Neutrophil (primary cell): ENCODE measurements around the gene DR1.

Experiments used
- H3K27ac ChIP-seq: fragments of 200-600 bp; sonication (generic); 2 replicates; pipeline ENCODE4 v1.5.1; 2016; ENCODE audit warnings: mild to moderate bottlenecking, moderate library complexity
- H3K27me3 ChIP-seq: fragments of 200-600 bp; sonication (generic); 2 replicates; pipeline ENCODE4 v1.6.0; 2016; ENCODE audit warnings: mild to moderate bottlenecking
- H3K36me3 ChIP-seq: fragments of 200-600 bp; sonication (generic); 2 replicates; pipeline ENCODE4 v1.5.1; 2017
- H3K4me1 ChIP-seq, 2 experiments: fragments of 200-600 bp in 1 of 2; sonication (generic) in 1 of 2; 1 replicate in 1 of 2; 2 replicates in 1 of 2; pipeline versions ENCODE4 v1.5.1 to v1.6.1; 2013 to 2016; ENCODE audit warnings: low read depth in 1 of 2, low read length in 1 of 2, mild to moderate bottlenecking in 1 of 2, moderate library complexity in 1 of 2; ENCODE audit not compliant: control insufficient read depth in 1 of 2, insufficient read depth in 1 of 2
- H3K4me3 ChIP-seq, 2 experiments: fragments of 200-600 bp in 1 of 2; sonication (generic) in 1 of 2; 1 replicate in 1 of 2; 2 replicates in 1 of 2; pipeline ENCODE4 v1.5.1; 2013 to 2016; ENCODE audit warnings: low read depth in 1 of 2, low read length in 1 of 2, mild to moderate bottlenecking in 1 of 2, moderate library complexity in 1 of 2
- H3K9me3 ChIP-seq: fragments of 200-600 bp; sonication (generic); 2 replicates; pipeline ENCODE4 v1.5.1; 2016
- TF ChIP-seq, protein P1 (sequence below): fragments of 200-600 bp; sonication (generic); IDR thresholded peaks from 2 replicates; pipeline ENCODE4 v1.5.1; 2016; ENCODE audit warnings: antibody characterized with exemption

Gene DR1

DNA sequence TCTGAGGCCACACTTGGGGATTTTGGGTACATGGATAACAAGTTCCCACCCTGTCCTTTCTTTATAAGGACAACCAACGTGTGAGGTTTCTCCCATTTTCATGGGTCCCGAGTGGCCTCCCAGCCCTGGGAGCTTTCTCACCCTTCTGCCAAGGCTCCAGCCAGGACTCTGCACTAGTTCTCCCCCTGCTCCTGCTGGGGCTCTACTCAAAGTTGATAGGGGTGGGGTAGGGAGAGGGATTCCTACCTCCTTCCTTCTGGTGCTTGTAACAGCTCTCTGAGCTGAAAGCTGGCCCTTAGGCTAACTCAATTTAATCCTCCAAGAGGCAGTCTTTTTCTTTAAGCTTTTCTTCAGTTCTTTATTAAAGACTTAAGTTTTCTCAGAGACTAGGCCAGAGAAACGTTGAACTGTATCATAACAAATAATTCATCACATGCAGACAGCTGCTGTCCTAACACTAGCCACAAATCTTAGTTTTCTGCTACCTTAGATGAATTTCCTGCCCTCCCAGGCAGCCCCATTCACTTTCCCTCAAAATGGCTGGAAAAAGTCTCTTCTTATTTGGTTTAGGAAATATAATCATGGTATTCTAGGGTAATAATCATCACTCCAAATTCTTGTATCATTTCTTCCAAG lies 22.4 kb upstream of the DR1 start:
- Histone ChIP-seq H3K9me3 (no peaks in the 10 kb centered on the region), H3K4me1 (no peaks in the 10 kb centered on the region), H3K27me3 (no peaks in the 10 kb centered on the region), H3K4me3 (no peak overlapping the region), H3K36me3 (no peaks in the 10 kb centered on the region), H3K27ac (no peak overlapping the region)
- TF ChIP-seq, protein P1, sequence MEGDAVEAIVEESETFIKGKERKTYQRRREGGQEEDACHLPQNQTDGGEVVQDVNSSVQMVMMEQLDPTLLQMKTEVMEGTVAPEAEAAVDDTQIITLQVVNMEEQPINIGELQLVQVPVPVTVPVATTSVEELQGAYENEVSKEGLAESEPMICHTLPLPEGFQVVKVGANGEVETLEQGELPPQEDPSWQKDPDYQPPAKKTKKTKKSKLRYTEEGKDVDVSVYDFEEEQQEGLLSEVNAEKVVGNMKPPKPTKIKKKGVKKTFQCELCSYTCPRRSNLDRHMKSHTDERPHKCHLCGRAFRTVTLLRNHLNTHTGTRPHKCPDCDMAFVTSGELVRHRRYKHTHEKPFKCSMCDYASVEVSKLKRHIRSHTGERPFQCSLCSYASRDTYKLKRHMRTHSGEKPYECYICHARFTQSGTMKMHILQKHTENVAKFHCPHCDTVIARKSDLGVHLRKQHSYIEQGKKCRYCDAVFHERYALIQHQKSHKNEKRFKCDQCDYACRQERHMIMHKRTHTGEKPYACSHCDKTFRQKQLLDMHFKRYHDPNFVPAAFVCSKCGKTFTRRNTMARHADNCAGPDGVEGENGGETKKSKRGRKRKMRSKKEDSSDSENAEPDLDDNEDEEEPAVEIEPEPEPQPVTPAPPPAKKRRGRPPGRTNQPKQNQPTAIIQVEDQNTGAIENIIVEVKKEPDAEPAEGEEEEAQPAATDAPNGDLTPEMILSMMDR, result no peak

DNA sequence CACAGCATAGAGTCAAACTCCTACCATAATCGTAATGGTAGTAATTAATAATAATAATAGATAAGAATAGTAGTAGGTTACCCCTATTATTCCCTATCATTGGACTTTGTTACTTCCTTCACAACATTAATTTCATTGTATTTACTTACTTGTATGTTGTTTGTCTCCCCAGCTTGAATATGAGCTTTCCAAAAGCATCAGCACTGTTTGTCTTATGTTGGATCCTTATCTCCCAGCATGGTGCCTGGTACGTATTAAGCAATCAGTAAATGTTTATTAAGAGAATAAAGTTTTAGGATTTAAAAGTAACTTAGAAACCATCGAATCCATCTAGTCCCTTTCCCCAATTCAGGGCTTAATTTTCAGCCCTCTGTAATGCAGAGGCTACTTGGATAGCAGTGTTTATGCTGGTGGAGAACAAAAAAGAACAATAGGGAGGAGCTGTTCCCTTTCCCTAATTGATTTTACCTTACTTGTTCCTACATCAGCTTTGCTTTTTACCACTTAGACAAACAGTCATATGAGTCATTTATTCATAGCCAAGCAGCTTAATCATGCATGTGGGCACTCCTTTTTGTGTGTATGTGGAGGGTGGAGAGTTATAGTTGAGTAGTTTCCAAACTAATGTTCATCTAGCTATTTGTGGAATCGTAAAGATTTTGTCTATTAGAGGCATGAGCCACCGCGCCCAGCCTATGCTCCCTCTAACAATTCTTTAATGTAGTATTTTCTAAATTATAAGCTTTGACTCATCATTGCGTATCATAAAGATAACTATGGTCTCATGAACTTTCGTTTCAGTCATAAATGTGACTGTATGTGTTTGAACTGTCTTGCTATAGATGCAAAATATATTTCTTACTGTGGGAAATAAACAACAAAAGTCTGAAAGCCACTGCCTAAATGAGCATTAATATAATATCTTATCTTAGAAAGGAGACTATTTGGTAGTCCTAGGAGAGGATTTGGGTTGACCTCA lies 20.9 kb upstream of the DR1 start:
- no peaks in the 10 kb centered on the region for H3K4me1 ChIP-seq
- H3K27me3 ChIP-seq, result no peaks in the 10 kb centered on the region
- no peaks in the 10 kb centered on the region for H3K36me3 ChIP-seq
- H3K4me3 ChIP-seq, result no peak overlapping the region
- no peak overlapping the region for H3K27ac ChIP-seq
- no peaks in the 10 kb centered on the region for H3K9me3 ChIP-seq
- TF ChIP-seq, protein P1, result no peak

DNA sequence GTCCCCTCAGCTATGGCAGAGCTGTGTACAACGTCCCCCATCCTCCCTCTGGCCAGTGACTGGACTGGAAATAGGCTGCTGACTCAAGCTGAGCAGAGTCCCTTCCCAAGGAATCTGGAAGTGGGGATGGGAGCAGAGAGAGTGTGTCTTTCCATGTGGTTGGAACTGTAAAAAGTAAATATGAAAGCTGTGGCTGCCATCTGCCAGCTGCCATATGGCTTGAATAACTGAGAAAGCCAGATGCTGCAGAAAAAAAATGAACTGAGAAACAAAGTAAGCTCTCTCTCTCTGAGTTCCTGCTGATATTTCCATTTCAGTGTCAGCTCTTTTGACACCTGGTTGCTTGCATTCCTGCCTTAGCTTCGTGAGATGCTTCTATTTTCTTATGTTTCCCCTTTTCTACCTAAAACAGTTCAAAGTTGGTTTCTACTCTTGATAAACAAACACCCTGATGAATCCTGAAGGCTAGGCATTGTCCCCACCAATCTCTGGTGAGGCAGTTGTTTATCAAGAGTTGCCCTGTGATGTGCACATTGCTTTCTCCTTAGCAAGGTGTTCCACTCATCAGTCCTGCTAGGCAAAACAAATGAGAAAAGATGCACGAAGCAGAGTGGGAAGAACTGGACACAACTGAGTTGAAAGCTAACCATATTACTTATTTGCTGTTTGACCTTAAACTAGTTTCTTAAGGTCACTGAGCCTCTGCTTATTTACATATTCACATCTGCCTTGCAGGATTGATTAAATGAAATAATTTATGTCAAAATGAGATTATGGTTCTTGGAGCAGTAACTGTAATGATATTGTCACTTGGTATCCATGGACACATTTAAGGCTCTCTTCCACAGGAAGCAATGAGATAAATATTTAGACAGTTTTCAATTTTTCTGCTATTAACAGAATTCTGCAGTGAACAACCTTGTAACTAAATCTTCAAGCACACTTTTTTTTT lies 16.6 kb upstream of the DR1 start:
- TF ChIP-seq, protein P1, result no peak
- Histone ChIP-seq H3K27me3 (no peaks in the 10 kb centered on the region), H3K36me3 (peaks cover 10% of the 10 kb centered on the region), H3K4me1 (no peaks in the 10 kb centered on the region), H3K9me3 (no peaks in the 10 kb centered on the region), H3K27ac (no peak overlapping the region), H3K4me3 (no peak overlapping the region)

DNA sequence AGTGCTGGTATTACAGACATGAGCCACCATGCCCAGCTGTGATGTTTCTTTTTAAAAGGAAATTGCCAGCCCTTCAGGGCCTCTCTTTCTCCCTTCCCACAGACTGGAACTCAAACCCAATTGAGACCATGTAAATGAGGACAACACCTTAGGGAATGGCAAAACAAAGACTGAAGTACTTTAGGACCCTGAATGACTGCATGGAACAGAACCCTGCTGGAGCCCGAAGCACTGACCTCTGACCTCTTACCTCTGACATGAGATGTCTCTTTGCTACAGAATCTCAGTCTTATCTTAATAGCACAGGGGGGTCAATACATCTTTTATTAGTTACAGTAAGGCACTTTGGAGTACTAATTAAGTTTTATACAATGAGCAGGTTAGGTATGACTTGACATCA lies 15.5 kb upstream of the DR1 start:
- Histone ChIP-seq H3K27me3 (no peaks in the 10 kb centered on the region), H3K4me3 (no peak overlapping the region), H3K9me3 (no peaks in the 10 kb centered on the region), H3K27ac (no peak overlapping the region), H3K36me3 (peaks cover 10% of the 10 kb centered on the region), H3K4me1 (no peaks in the 10 kb centered on the region)
- TF ChIP-seq, protein P1, result no peak

DNA sequence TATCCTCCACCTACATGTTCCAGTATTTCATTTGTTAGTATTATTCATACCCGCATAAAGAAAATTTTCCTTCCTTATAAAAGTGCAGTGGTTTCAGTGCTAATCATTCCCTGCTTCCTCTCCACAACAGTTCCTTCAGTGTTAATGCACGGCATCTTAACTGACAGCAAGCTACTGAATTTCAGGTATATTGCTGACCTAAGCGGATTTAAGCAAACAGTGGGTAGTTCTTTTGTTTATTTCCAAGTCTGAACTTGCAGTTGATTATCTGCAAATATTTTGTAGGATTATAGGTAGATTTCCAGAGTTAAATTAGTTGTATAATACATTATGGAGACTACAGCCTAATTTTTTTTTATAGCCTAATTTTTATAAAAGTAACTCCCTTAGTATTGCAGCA lies 15.1 kb upstream of the DR1 start:
- no peaks in the 10 kb centered on the region for H3K27me3 ChIP-seq
- no peaks in the 10 kb centered on the region for H3K9me3 ChIP-seq
- H3K36me3 ChIP-seq, result peaks cover 10% of the 10 kb centered on the region
- H3K27ac ChIP-seq, result no peak overlapping the region
- TF ChIP-seq, protein P1, result no peak
- H3K4me1 ChIP-seq, result no peaks in the 10 kb centered on the region
- no peak overlapping the region for H3K4me3 ChIP-seq
